H9 (cell line): Measurements from ENCODE around the gene KAZN. TPM values are rescaled to one million over a fixed set of nuclear protein-coding genes. Genes with fewer than 3 reads are reported as not detected.
A peak's percentile ranks its signal among the peaks of the same experiment; 100 is the strongest.

Experiments used
- DNase-seq: peaks from one replicate; pipeline ENCODE4 v3.0.0-alpha.2; 2017
- H2AFZ ChIP-seq: one replicate; pipeline ENCODE4 v1.6.1; 2013; ENCODE audit warnings: mild to moderate bottlenecking, low read length, control low read depth, moderate library complexity
- H2AK5ac ChIP-seq: 2 replicates; pipeline ENCODE4 v1.6.1; 2013; ENCODE audit warnings: low read length, control low read depth, mixed read lengths; ENCODE audit not compliant: insufficient read length
- H2BK120ac ChIP-seq: one replicate; pipeline ENCODE4 v1.6.1; 2013; ENCODE audit warnings: low read depth, mild to moderate bottlenecking, low read length, control low read depth, inconsistent platforms; ENCODE audit not compliant: poor library complexity, severe bottlenecking
- H2BK12ac ChIP-seq: 2 replicates; pipeline ENCODE4 v1.6.1; 2013; ENCODE audit warnings: low read length, control low read depth, mixed read lengths, low read depth; ENCODE audit not compliant: insufficient read length
- H2BK15ac ChIP-seq: 2 replicates; pipeline ENCODE4 v1.6.1; 2013; ENCODE audit warnings: low read depth, low read length, control low read depth
- H2BK20ac ChIP-seq: one replicate; pipeline ENCODE4 v1.6.1; 2013; ENCODE audit warnings: low read depth, mild to moderate bottlenecking, low read length, control low read depth, inconsistent platforms; ENCODE audit not compliant: poor library complexity, severe bottlenecking
- H2BK5ac ChIP-seq: 2 replicates; pipeline ENCODE4 v1.6.1; 2013; ENCODE audit warnings: low read length, control low read depth, mixed read lengths; ENCODE audit not compliant: insufficient read length
- H3K14ac ChIP-seq: 2 replicates; pipeline ENCODE4 v1.6.1; 2013; ENCODE audit warnings: low read length, control low read depth; ENCODE audit not compliant: insufficient read depth
- H3K18ac ChIP-seq: 2 replicates; pipeline ENCODE4 v1.6.1; 2013; ENCODE audit warnings: low read depth, mild to moderate bottlenecking, mixed read lengths, low read length, control low read depth; ENCODE audit not compliant: insufficient read length
- H3K23ac ChIP-seq: 2 replicates; pipeline ENCODE4 v1.6.1; 2013; ENCODE audit warnings: low read length, control low read depth, mixed read lengths, low read depth; ENCODE audit not compliant: insufficient read length
- H3K23me2 ChIP-seq: 2 replicates; pipeline ENCODE4 v1.6.1; 2013; ENCODE audit warnings: low read depth, mild to moderate bottlenecking, mixed read lengths, low read length, control low read depth; ENCODE audit not compliant: insufficient read length, poor library complexity, severe bottlenecking
- H3K27ac ChIP-seq: 2 replicates; pipeline ENCODE4 v1.5.1; 2013; ENCODE audit warnings: low read length, control low read depth, mixed read lengths, low read depth; ENCODE audit not compliant: insufficient read length
- H3K27me3 ChIP-seq: 2 replicates; pipeline ENCODE4 v1.6.1; 2013; ENCODE audit warnings: low read length, control low read depth, inconsistent platforms; ENCODE audit not compliant: insufficient read depth
- H3K4ac ChIP-seq: 2 replicates; pipeline ENCODE4 v1.6.1; 2013; ENCODE audit warnings: low read depth, mild to moderate bottlenecking, control low read depth, inconsistent platforms, low read length, moderate library complexity
- H3K4me1 ChIP-seq: 2 replicates; pipeline ENCODE4 v1.6.1; 2013; ENCODE audit warnings: low read length, control low read depth, inconsistent platforms; ENCODE audit not compliant: insufficient read depth
- H3K4me2 ChIP-seq: 2 replicates; pipeline ENCODE4 v1.6.1; 2013; ENCODE audit warnings: low read length, control low read depth, mixed read lengths; ENCODE audit not compliant: insufficient read length, insufficient read depth
- H3K56ac ChIP-seq: 2 replicates; pipeline ENCODE4 v1.6.1; 2013; ENCODE audit warnings: low read depth, mild to moderate bottlenecking, mixed read lengths, low read length, control low read depth; ENCODE audit not compliant: insufficient read length
- H3K79me1 ChIP-seq: 2 replicates; pipeline ENCODE4 v1.6.1; 2013; ENCODE audit warnings: low read depth, mild to moderate bottlenecking, moderate library complexity, low read length, control low read depth, inconsistent platforms; ENCODE audit not compliant: insufficient read depth, poor library complexity, severe bottlenecking
- H3K79me2 ChIP-seq: 2 replicates; pipeline ENCODE4 v1.6.1; 2013; ENCODE audit warnings: low read length, control low read depth, inconsistent platforms; ENCODE audit not compliant: insufficient read depth
- H3K9ac ChIP-seq: 2 replicates; pipeline ENCODE4 v1.6.1; 2013; ENCODE audit warnings: low read length, control low read depth, mixed read lengths; ENCODE audit not compliant: insufficient read length; ENCODE audit errors: extremely low read depth
- H3K9me3 ChIP-seq: one replicate; pipeline ENCODE4 v1.6.1; 2013; ENCODE audit warnings: low read depth, low read length, inconsistent platforms; ENCODE audit not compliant: control insufficient read depth
- H3T11ph ChIP-seq: one replicate; pipeline ENCODE4 v1.6.1; 2013; ENCODE audit warnings: mild to moderate bottlenecking, low read length, control low read depth, inconsistent platforms
- H4K20me1 ChIP-seq: one replicate; pipeline ENCODE4 v1.6.1; 2013; ENCODE audit not compliant: control insufficient read depth, insufficient read length, insufficient read depth
- H4K5ac ChIP-seq: 2 replicates; pipeline ENCODE4 v1.6.1; 2013; ENCODE audit warnings: low read depth, mild to moderate bottlenecking, mixed read lengths, low read length, control low read depth; ENCODE audit not compliant: insufficient read length
- H4K8ac ChIP-seq: replicated peaks from 2 replicates; pipeline ENCODE4 v1.6.1; 2013; ENCODE audit warnings: low read length, control low read depth, mixed read lengths, low read depth; ENCODE audit not compliant: insufficient read length
- H4K91ac ChIP-seq: 2 replicates; pipeline ENCODE4 v1.6.1; 2013; ENCODE audit warnings: low read depth, mild to moderate bottlenecking, moderate library complexity, mixed read lengths, low read length, control low read depth; ENCODE audit not compliant: insufficient read length
- H3K27ac Mint-ChIP-seq, 3 experiments: 2 replicates in 2 of 3; 3 replicates in 1 of 3; pipeline ENCODE4 v1.8.0; 2020 to 2021; ENCODE audit warnings: mixed read lengths in 3 of 3, mild to moderate bottlenecking in 1 of 3, moderate library complexity in 1 of 3
- H3K27me3 Mint-ChIP-seq: 2 replicates; pipeline ENCODE4 v1.8.0; 2021; ENCODE audit warnings: low read depth, mild to moderate bottlenecking, moderate library complexity, mixed read lengths
- H3K36me3 Mint-ChIP-seq, 3 experiments: 2 replicates in 2 of 3; 3 replicates in 1 of 3; pipeline ENCODE4 v1.8.0; 2020 to 2021; ENCODE audit warnings: low read depth in 3 of 3, mixed read lengths in 3 of 3; ENCODE audit not compliant: insufficient read depth in 1 of 3
- H3K4me1 Mint-ChIP-seq, 2 experiments: 2 replicates each; pipeline ENCODE4 v1.8.0; 2020; ENCODE audit warnings: mixed read lengths in 2 of 2
- H3K4me3 Mint-ChIP-seq, 2 experiments: 2 replicates in 1 of 2; 3 replicates in 1 of 2; pipeline ENCODE4 v1.8.0; 2020 to 2021; ENCODE audit warnings: mild to moderate bottlenecking in 2 of 2, mixed read lengths in 2 of 2, moderate library complexity in 1 of 2
- H3K9me3 Mint-ChIP-seq, 2 experiments: 2 replicates in 1 of 2; 3 replicates in 1 of 2; pipeline ENCODE4 v1.8.0; 2020; ENCODE audit warnings: mild to moderate bottlenecking in 2 of 2, mixed read lengths in 2 of 2, moderate library complexity in 1 of 2
- WGBS: extraction: QIAGEN DNeasy Blood & Tissue Kit; methylation state at CpG from one replicate; pipeline ENCODE4 v1.1.7; 2013; ENCODE audit warnings: missing lambda C conversion rate, low lambda C conversion rate, mixed read lengths; ENCODE audit not compliant: insufficient read length; ENCODE audit errors: extremely low coverage; 5-methylcytosine and 5-hydroxymethylcytosine counted together
- total RNA-seq: library from RNA; stranded (reverse); gene quantifications from 2 replicates; pipeline ENCODE4 v1.2.1, GENCODE V29; 2021
- TF ChIP-seq, protein P1 (sequence below): fragments of 200-600 bp; sonication (generic); conservative IDR thresholded peaks from 3 replicates; pipeline ENCODE4 v1.8.0; 2021; ENCODE audit warnings: antibody characterized with exemption, mild to moderate bottlenecking

The KAZN gene
- total RNA-seq, 1 experiment from 2014 or later = 7.6 TPM

DNA sequence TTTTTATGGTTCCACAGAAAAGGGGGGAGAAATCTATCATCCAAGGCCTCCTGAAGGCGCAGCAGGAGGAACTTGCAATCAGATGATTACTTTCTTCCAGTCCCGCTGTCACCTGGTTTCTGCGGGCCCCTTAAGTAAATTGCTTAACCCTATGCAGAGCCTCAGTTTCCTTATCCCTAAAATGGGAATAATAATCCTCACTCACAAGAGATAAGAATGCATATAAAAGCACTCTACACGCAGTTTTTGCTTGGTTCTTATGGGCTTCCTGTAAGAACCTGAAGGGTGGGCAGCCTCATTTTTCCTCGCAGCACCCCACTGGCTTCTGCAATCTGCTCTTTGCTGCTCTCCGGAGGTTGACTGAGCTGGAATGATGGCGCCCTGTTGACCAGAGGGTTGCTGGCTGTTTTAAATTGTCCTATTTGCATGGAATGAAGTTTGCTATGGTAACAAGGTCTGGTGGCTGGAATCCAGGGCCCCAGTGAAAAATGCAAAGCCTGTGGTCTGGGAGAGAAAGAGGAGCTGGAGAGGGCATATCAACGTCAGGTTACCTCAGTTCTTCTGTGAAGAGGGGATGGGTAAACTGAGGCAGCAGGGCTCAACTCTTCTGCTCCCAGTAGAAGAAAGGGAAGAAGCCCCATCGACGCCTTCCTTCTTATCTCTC is 1.0 kb upstream of the KAZN start:
- Mint-ChIP-seq H3K9me3 (no peaks in the 10 kb centered on the region; a peak in 1 of 5 replicates), H3K27ac (no peak overlapping the region), H3K4me1 (peaks cover 63 to 69% of the 10 kb centered on the region in 2 experiments), H3K27me3 (peaks cover 42% of the 10 kb centered on the region), H3K4me3 (peak overlapping the region; percentile 77 to 86), H3K36me3 (no peaks in the 10 kb centered on the region)
- DNase-seq = peak; percentile 79
- Histone ChIP-seq H3T11ph (no peak overlapping the region), H2BK15ac (no peak overlapping the region), H3K23me2 (peaks cover 14% of the 10 kb centered on the region), H3K27me3 (peaks cover 9% of the 10 kb centered on the region; the same call in 1 of the 2 replicates), H3K56ac (no peak overlapping the region), H3K9ac (no peak overlapping the region), H4K5ac (no peak overlapping the region), H3K79me1 (no peaks in the 10 kb centered on the region), H3K14ac (peak overlapping the region; percentile 5; the same call in 1 of the 2 replicates), H3K4ac (no peak overlapping the region), H3K4me2 (peak overlapping the region; percentile 87), H4K20me1 (no peaks in the 10 kb centered on the region), H4K8ac (no peak overlapping the region), H2BK12ac (no peak overlapping the region), H2BK5ac (no peak overlapping the region), H2BK120ac (no peak overlapping the region), H3K27ac (no peak overlapping the region), H3K23ac (no peak overlapping the region), H3K9me3 (no peaks in the 10 kb centered on the region), H2BK20ac (no peak overlapping the region), H3K4me1 (peaks cover 13% of the 10 kb centered on the region), H4K91ac (no peak overlapping the region), H2AK5ac (no peak overlapping the region), H3K79me2 (no peaks in the 10 kb centered on the region), H3K18ac (peak overlapping the region; percentile 83), H2AFZ (no peak overlapping the region)
- no CpG with 5 or more reads among the region's 10 CpGs for WGBS
- TF ChIP-seq, protein P1, sequence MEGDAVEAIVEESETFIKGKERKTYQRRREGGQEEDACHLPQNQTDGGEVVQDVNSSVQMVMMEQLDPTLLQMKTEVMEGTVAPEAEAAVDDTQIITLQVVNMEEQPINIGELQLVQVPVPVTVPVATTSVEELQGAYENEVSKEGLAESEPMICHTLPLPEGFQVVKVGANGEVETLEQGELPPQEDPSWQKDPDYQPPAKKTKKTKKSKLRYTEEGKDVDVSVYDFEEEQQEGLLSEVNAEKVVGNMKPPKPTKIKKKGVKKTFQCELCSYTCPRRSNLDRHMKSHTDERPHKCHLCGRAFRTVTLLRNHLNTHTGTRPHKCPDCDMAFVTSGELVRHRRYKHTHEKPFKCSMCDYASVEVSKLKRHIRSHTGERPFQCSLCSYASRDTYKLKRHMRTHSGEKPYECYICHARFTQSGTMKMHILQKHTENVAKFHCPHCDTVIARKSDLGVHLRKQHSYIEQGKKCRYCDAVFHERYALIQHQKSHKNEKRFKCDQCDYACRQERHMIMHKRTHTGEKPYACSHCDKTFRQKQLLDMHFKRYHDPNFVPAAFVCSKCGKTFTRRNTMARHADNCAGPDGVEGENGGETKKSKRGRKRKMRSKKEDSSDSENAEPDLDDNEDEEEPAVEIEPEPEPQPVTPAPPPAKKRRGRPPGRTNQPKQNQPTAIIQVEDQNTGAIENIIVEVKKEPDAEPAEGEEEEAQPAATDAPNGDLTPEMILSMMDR = no peak
